ENCODE data around the gene ATPAF2.
A peak's percentile ranks its signal among the peaks of the same experiment; 100 is the strongest.

ATPAF2 gene

GRCh38 chr17:18004884-18005305, 34.1 kb downstream of the ATPAF2 start:
- Histone ChIP-seq H3K27me3 (ENCODE audit: control insufficient read depth, low read length) (no peaks in the 10 kb centered on the region), H3K79me2 (ENCODE audit: control insufficient read depth, low read length) (no peaks in the 10 kb centered on the region), H3K4me1 (ENCODE audit: control insufficient read depth, low read length) (no peaks in the 10 kb centered on the region), H3K4me3 (ENCODE audit: low read length) (no peak overlapping the region), H3K27ac (ENCODE audit: low read depth, low read length) (no peak overlapping the region), H3K36me3 (ENCODE audit: control insufficient read depth, low read length) (no peaks in the 10 kb centered on the region), H4K20me1 (ENCODE audit: control insufficient read depth, insufficient read depth, low read depth, low read length) (no peaks in the 10 kb centered on the region), H3K4me2 (ENCODE audit: low read length) (no peak overlapping the region), H3K9me2 (replicated peaks; ENCODE audit: control insufficient read depth, low read length) (no peaks in the 10 kb centered on the region), H3K9me3 (ENCODE audit: control insufficient read depth, insufficient read depth, low read length) (no peaks in the 10 kb centered on the region), H3F3A (ENCODE audit: control insufficient read depth, insufficient read depth) (no peaks in the 10 kb centered on the region)
- peak; percentile 9 for TF ChIP-seq CTCF (IDR thresholded peaks at IDR 0.05; ENCODE audit: low read depth, low read length, poor library complexity, severe bottlenecking)
- TF ChIP-seq EZH2phosphoT487 (IDR thresholded peaks at IDR 0.05; ENCODE audit: borderline replicate concordance, low read length): no peak

GRCh38 chr17:18004345-18004744, 34.6 kb downstream of the ATPAF2 start:
- TF ChIP-seq CTCF (IDR thresholded peaks at IDR 0.05; ENCODE audit: low read depth, low read length, poor library complexity, severe bottlenecking) (no peak), EZH2phosphoT487 (IDR thresholded peaks at IDR 0.05; ENCODE audit: borderline replicate concordance, low read length) (no peak)
- H3K4me2 ChIP-seq (ENCODE audit: low read length): no peak overlapping the region

GRCh38 chr17:18002171-18002570, 36.8 kb downstream of the ATPAF2 start:
- Histone ChIP-seq H3K4me3 (ENCODE audit: low read length) (no peak overlapping the region), H3K9me3 (ENCODE audit: control insufficient read depth, insufficient read depth, low read length) (no peaks in the 10 kb centered on the region), H3K4me1 (ENCODE audit: control insufficient read depth, low read length) (no peaks in the 10 kb centered on the region), H3K9me2 (replicated peaks; ENCODE audit: control insufficient read depth, low read length) (no peaks in the 10 kb centered on the region), H4K20me1 (ENCODE audit: control insufficient read depth, insufficient read depth, low read depth, low read length) (no peaks in the 10 kb centered on the region), H3K4me2 (ENCODE audit: low read length) (no peak overlapping the region), H3F3A (ENCODE audit: control insufficient read depth, insufficient read depth) (no peaks in the 10 kb centered on the region), H3K79me2 (ENCODE audit: control insufficient read depth, low read length) (no peaks in the 10 kb centered on the region), H3K27ac (ENCODE audit: low read depth, low read length) (no peak overlapping the region), H3K36me3 (ENCODE audit: control insufficient read depth, low read length) (no peaks in the 10 kb centered on the region), H3K27me3 (ENCODE audit: control insufficient read depth, low read length) (no peaks in the 10 kb centered on the region)
- TF ChIP-seq EZH2phosphoT487 (IDR thresholded peaks at IDR 0.05; ENCODE audit: borderline replicate concordance, low read length) (no peak), CTCF (IDR thresholded peaks at IDR 0.05; ENCODE audit: low read depth, low read length, poor library complexity, severe bottlenecking) (no peak)

More at GRCh38 chr17:18004345-18004744, 34.6 kb downstream of the ATPAF2 start:
- Histone ChIP-seq H3K36me3 (ENCODE audit: control insufficient read depth, low read length) (no peaks in the 10 kb centered on the region), H3K27me3 (ENCODE audit: control insufficient read depth, low read length) (no peaks in the 10 kb centered on the region), H3K27ac (ENCODE audit: low read depth, low read length) (no peak overlapping the region), H4K20me1 (ENCODE audit: control insufficient read depth, insufficient read depth, low read depth, low read length) (no peaks in the 10 kb centered on the region), H3K4me1 (ENCODE audit: control insufficient read depth, low read length) (no peaks in the 10 kb centered on the region), H3F3A (ENCODE audit: control insufficient read depth, insufficient read depth) (no peaks in the 10 kb centered on the region), H3K9me2 (replicated peaks; ENCODE audit: control insufficient read depth, low read length) (no peaks in the 10 kb centered on the region), H3K79me2 (ENCODE audit: control insufficient read depth, low read length) (no peaks in the 10 kb centered on the region), H3K9me3 (ENCODE audit: control insufficient read depth, insufficient read depth, low read length) (no peaks in the 10 kb centered on the region), H3K4me3 (ENCODE audit: low read length) (no peak overlapping the region)

GRCh38 chr17:18000030-18000408, 38.9 kb downstream of the ATPAF2 start:
- Histone ChIP-seq H3K4me3 (ENCODE audit: low read length) (no peak overlapping the region), H3K79me2 (ENCODE audit: control insufficient read depth, low read length) (no peaks in the 10 kb centered on the region), H3F3A (ENCODE audit: control insufficient read depth, insufficient read depth) (no peaks in the 10 kb centered on the region)

More at GRCh38 chr17:18000030-18000408, 38.9 kb downstream of the ATPAF2 start:
- no peaks in the 10 kb centered on the region for H3K4me1 ChIP-seq (ENCODE audit: control insufficient read depth, low read length)
- H3K9me3 ChIP-seq (ENCODE audit: control insufficient read depth, insufficient read depth, low read length): no peaks in the 10 kb centered on the region
- TF ChIP-seq EZH2phosphoT487 (IDR thresholded peaks at IDR 0.05; ENCODE audit: borderline replicate concordance, low read length) (no peak), CTCF (IDR thresholded peaks at IDR 0.05; ENCODE audit: low read depth, low read length, poor library complexity, severe bottlenecking) (no peak)
- H3K9me2 ChIP-seq (replicated peaks; ENCODE audit: control insufficient read depth, low read length): no peaks in the 10 kb centered on the region
- no peaks in the 10 kb centered on the region for H3K27me3 ChIP-seq (ENCODE audit: control insufficient read depth, low read length)
- no peaks in the 10 kb centered on the region for H4K20me1 ChIP-seq (ENCODE audit: control insufficient read depth, insufficient read depth, low read depth, low read length)
- H3K4me2 ChIP-seq (ENCODE audit: low read length): no peak overlapping the region
- no peaks in the 10 kb centered on the region for H3K36me3 ChIP-seq (ENCODE audit: control insufficient read depth, low read length)
- H3K27ac ChIP-seq (ENCODE audit: low read depth, low read length): no peak overlapping the region
